ENCODE data around the gene RASSF10. TPM values are rescaled to one million over a fixed set of nuclear protein-coding genes. Genes with fewer than 3 reads are reported as not detected.

RASSF10 gene
- total RNA-seq, 1 experiment from 2014 or later: 2.4 TPM

- Histone ChIP-seq H3K4me1 (ENCODE audit: insufficient read depth, low read length) (peaks cover 12% of the 10 kb centered on the region), H2BK5ac (ENCODE audit: insufficient read length, low read length) (no peak overlapping the region), H3K4ac (ENCODE audit: low read depth, low read length) (no peak overlapping the region), H2BK20ac (ENCODE audit: low read depth, low read length, poor library complexity, severe bottlenecking) (no peak overlapping the region), H3K4me2 (ENCODE audit: insufficient read depth, insufficient read length, low read length) (peak overlapping the region; percentile 72), H4K91ac (ENCODE audit: insufficient read length, low read depth, low read length) (no peak overlapping the region), H3K27ac (ENCODE audit: insufficient read length, low read depth, low read length) (no peak overlapping the region), H4K20me1 (ENCODE audit: control insufficient read depth, insufficient read depth, insufficient read length) (no peaks in the 10 kb centered on the region), H3K23ac (ENCODE audit: insufficient read length, low read depth, low read length) (no peak overlapping the region), H3T11ph (ENCODE audit: low read length) (no peak overlapping the region), H3K27me3 (ENCODE audit: insufficient read depth, low read length) (peaks cover 26% of the 10 kb centered on the region; the same call in 1 of the 2 replicates), H2BK120ac (ENCODE audit: low read depth, low read length, poor library complexity, severe bottlenecking) (no peak overlapping the region), H3K9ac (ENCODE audit: extremely low read depth, insufficient read length, low read length) (no peak overlapping the region), H3K79me1 (ENCODE audit: insufficient read depth, low read depth, low read length, poor library complexity, severe bottlenecking) (no peaks in the 10 kb centered on the region), H3K56ac (ENCODE audit: insufficient read length, low read depth, low read length) (no peak overlapping the region), H3K18ac (ENCODE audit: insufficient read length, low read depth, low read length) (no peak overlapping the region), H3K23me2 (ENCODE audit: insufficient read length, low read depth, low read length, poor library complexity, severe bottlenecking) (peaks cover 14% of the 10 kb centered on the region), H2AFZ (ENCODE audit: low read length) (no peak overlapping the region), H2BK15ac (ENCODE audit: low read depth, low read length) (no peak overlapping the region), H2BK12ac (ENCODE audit: insufficient read length, low read depth, low read length) (no peak overlapping the region), H3K14ac (ENCODE audit: insufficient read depth, low read length) (no peak overlapping the region), H2AK5ac (ENCODE audit: insufficient read length, low read length) (no peak overlapping the region), H4K8ac (replicated peaks; ENCODE audit: insufficient read length, low read depth, low read length) (no peak overlapping the region), H3K9me3 (ENCODE audit: control insufficient read depth, low read depth, low read length) (no peaks in the 10 kb centered on the region), H4K5ac (ENCODE audit: insufficient read length, low read depth, low read length) (no peak overlapping the region), H3K79me2 (ENCODE audit: insufficient read depth, low read length) (no peaks in the 10 kb centered on the region)
- DNase-seq: no peak
- H3K4me3 Mint-ChIP-seq: peak overlapping the region; percentile 73 to 83
- peaks cover 81% of the 10 kb centered on the region for H3K27me3 Mint-ChIP-seq (ENCODE audit: low read depth)
- H3K27ac Mint-ChIP-seq: no peak overlapping the region
- WGBS (ENCODE audit: extremely low coverage, insufficient read length, low lambda C conversion rate): no CpG with 5 or more reads among the region's 7 CpGs
- peaks cover 4 to 8% of the 10 kb centered on the region in 2 experiments for H3K9me3 Mint-ChIP-seq
- no peak for TF ChIP-seq CTCF (conservative IDR thresholded peaks at IDR 0.05)
- peaks cover 50 to 55% of the 10 kb centered on the region in 2 experiments for H3K4me1 Mint-ChIP-seq
- peaks cover 0 to 6% (median 4%) of the 10 kb centered on the region in 3 experiments; a peak in 5 of 7 replicates for H3K36me3 Mint-ChIP-seq (ENCODE audit: insufficient read depth in 1 of 3, low read depth in 3 of 3)
Observed at GRCh38 chr11:13011466-13012055, 2.4 kb downstream of the RASSF10 start.

Measured in H9 (cell line).